ENCODE results near the gene TMEM117.

DNA sequence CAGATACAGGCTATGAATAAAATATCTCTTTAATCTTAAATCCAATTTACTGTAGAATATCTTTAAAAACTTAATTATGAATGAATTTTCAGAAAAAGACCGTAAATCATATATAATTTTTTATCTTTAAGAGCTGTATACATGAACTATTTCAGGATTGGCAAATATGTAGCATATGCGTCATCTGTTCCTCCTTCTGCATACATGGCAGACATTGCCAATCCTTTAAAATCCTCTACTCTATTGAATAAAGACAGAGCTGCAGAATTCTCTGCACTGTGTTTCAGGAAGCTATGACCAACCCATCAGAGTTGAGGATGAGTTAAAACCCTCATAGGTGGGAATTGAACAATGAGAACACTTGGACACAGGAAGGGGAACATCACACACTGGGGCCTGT is 279.0 kb downstream of the TMEM117 start:
- TF ChIP-seq TAF1 (IDR thresholded peaks at IDR 0.05; ENCODE audit: borderline replicate concordance, low read depth, low read length) (no peak), POLR2AphosphoS5 (IDR thresholded peaks at IDR 0.05; ENCODE audit: low read depth, low read length) (no peak), POLR2A (IDR thresholded peaks at IDR 0.05; ENCODE audit: low read depth, low read length) (no peak)

All from GM12892 (cell line).